GM19372 (cell line): ENCODE data around the gene CAMKK1.

Source experiments
- ATAC-seq: cut with Tn5 transposase; IDR thresholded peaks from one replicate; pipeline ENCODE4 v1.9.1; 2021; ENCODE audit warnings: mild to moderate bottlenecking, low read depth, moderate library complexity; ENCODE audit not compliant: unreplicated experiment

The CAMKK1 gene

GRCh38 chr17:3918372-3919122 lies 25.7 kb upstream of the CAMKK1 start:
- no peak for ATAC-seq

- no peak for ATAC-seq
Observed at GRCh38 chr17:3917391-3917931, 24.6 kb upstream of the CAMKK1 start.

GRCh38 chr17:3916825-3917224 lies 24.0 kb upstream of the CAMKK1 start:
- ATAC-seq: no peak

- no peak for ATAC-seq
Observed at GRCh38 chr17:3915995-3916696, 23.3 kb upstream of the CAMKK1 start, which contains the start of gene P2RX1. TSS of gene P2RX1 (minus strand) at chr17:3916465. CDS start at chr17:3916225, 240 bp downstream.

GRCh38 chr17:3915581-3915994 lies 22.7 kb upstream of the CAMKK1 start:
- no peak for ATAC-seq

GRCh38 chr17:3914312-3914670 lies 21.4 kb upstream of the CAMKK1 start:
- no peak for ATAC-seq

- no peak for ATAC-seq
Observed at GRCh38 chr17:3913531-3914311, 20.9 kb upstream of the CAMKK1 start.

GRCh38 chr17:3912827-3913226 lies 20.0 kb upstream of the CAMKK1 start:
- no peak for ATAC-seq

GRCh38 chr17:3911271-3912053 lies 18.6 kb upstream of the CAMKK1 start:
- ATAC-seq: peak; percentile 73

GRCh38 chr17:3910420-3911270 lies 17.8 kb upstream of the CAMKK1 start:
- ATAC-seq: no peak

- ATAC-seq: no peak
Observed at GRCh38 chr17:3909257-3909656, 16.4 kb upstream of the CAMKK1 start.

- ATAC-seq: no peak
Observed at GRCh38 chr17:3907483-3908216, 14.8 kb upstream of the CAMKK1 start.

- no peak for ATAC-seq
Observed at GRCh38 chr17:3906881-3907280, 14.0 kb upstream of the CAMKK1 start.

GRCh38 chr17:3905017-3905520 lies 12.2 kb upstream of the CAMKK1 start:
- ATAC-seq: no peak

- ATAC-seq: no peak
Observed at GRCh38 chr17:3904501-3904900, 11.6 kb upstream of the CAMKK1 start.

GRCh38 chr17:3903881-3904290 lies 11.0 kb upstream of the CAMKK1 start:
- no peak for ATAC-seq

- ATAC-seq: no peak
Observed at GRCh38 chr17:3903051-3903825, 10.4 kb upstream of the CAMKK1 start.

- no peak for ATAC-seq
Observed at GRCh38 chr17:3900646-3901045, 7.8 kb upstream of the CAMKK1 start.
